Endometrial microvascular endothelial cells (primary cell): ENCODE results near the gene MLLT10. TPM values are rescaled to one million over a fixed set of nuclear protein-coding genes. Genes with fewer than 3 reads are reported as not detected.

Experiments
- in situ Hi-C: cut with HindIII; loops from 2 replicates; pipeline ENCODE4 v1.10.0; 2017; ENCODE audit warnings: low sequenced_read_pairs, low pct_unique_long_range_greater_than_20kb; ENCODE audit errors: inconsistent ontology term
- total RNA-seq: library from RNA; depleted of rRNA; stranded (reverse); fragments of >200 nt; gene quantifications from one replicate; pipeline ENCODE4 v1.2.3, GENCODE V29; 2015; ENCODE audit errors: inconsistent ontology term

The MLLT10 gene
- 19.2 TPM for total RNA-seq

DNA sequence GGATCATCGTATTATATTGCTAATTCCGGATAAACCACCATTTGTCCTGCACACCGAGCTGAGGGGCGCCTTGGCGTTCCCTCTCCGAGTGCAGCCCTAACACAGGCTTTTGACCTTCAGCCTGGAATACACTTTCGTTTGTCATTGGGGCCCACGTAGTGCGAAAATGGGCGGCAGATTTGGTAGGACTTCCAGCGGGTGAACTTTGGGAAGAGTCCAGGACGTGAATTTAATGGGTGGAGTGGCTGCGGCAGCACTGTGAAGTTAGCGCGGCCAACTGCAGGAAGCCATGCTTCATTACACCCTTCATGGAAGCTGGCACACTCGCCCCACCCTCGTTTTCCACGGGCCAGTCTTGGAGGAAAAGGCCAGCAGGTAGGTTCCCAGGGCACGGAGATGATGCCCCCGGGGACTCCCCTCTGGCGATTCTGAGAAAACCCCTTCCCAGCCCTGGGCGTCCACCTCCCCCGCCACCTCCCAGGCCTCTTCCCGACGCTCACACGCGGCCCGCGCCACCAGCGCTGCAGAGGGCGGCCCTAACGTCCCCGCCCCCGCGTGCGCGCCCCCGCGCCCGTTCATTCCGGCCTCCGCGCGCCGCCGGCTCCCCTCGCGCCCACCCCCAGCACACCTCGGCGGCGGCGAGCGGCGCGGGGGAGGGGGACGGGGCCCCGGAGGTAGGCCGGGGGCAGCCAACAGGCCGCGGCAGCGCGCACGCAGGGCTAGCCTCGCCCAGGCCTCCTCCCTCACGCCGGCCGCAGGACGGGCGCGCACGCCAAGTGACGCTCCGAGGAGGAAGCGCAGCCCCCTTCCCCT lies at the start of gene MLLT10:
Gene MLLT10 (plus strand): TSS at position 766 of the 813 bp plus-strand sequence. CDS start 413 bp downstream, outside the sequence.
- in situ Hi-C loops: no loop called here

DNA sequence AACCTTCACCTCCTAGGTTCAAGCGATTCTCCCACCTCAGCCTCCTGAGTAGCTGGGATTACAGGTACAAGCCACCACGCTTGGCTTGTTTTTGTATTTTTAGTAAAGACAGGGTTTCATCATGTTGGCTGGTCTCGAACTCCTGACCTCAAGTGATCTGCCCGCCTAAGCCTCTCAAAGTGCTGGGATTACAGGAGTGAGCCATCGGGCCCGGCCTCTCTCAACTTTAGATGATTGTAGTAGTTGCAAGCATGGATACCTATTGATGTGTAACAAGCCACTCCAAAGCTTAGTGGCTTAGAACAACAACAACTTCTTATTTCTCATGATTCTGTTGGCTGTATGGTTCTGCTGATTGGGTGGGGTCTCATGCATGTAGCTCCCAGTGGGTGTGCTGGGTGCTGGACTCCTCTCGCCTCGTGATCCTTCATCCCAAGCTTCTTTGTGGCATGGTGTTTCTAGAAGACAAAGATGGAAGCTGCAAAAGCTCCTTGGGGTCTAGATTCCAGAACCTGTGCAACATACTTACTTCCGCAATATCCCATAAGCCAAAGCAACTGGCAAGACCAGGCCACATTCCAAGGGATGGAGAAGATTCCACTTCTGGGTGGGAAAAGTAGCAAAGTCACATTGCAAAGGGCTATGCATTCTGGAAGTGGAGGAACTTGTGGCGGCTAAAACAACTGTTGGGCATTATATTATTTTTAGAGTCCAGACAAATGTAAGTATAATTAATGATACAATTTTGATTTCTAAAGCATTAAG lies 46.4 kb upstream of the MLLT10 start:
- in situ Hi-C loops: no loop called here

DNA sequence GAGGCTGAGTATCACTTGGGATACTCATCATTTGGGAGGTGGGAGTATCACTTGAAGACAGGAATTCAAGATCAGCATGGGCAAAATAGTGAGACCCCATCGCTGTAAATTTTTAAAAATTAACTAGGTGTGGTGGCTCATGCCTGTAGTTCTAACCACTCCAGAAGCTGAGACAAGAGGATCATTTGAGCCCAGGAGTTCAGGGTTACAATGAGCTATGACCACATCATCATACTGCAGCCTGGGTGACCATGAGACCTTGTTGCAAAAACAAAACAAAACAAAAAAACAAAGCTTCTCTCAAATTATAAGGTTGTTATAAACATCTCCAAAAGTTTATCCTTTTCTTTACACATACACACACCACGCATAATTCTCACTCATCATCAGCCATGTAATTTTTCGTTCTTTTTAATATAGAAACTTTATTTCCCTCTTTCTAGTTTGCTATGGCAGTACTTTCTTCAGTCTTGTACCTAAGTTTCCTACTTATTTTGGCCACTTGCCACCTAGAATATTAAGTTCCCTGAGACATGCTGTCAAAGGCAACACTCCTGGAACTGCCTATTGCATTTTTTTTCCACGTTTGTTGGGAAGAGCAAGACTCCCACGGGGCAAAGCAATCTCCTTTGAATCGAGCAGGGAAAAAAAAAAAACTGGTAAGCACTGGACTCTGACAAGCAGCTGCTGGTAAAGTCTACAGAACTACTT lies 45.6 kb upstream of the MLLT10 start:
- in situ Hi-C loops: no loop called here

DNA sequence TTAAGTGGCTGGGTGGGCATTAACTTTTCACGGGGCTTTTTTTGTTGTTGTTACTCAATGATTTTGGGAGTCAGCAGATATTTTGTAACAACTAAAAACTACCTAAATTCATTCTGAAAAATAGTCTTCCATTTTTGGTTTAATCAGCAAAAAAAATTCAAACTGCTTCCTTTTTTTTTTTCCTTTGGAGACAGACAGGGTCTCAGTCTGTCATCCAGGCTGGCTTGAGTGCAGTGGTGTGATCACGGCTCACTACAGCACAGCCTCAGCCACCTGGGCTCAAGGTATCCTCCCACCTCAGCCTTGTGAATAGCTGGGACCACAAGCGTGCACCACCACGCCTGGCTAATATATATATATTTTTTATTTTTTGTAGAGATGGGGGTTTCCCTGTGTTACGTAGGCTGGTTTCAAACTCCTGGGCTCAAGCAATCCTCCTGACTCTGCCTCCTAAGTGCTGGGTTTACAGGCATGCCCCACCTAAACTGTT lies 45.0 kb upstream of the MLLT10 start:
- in situ Hi-C loops: no loop called here

DNA sequence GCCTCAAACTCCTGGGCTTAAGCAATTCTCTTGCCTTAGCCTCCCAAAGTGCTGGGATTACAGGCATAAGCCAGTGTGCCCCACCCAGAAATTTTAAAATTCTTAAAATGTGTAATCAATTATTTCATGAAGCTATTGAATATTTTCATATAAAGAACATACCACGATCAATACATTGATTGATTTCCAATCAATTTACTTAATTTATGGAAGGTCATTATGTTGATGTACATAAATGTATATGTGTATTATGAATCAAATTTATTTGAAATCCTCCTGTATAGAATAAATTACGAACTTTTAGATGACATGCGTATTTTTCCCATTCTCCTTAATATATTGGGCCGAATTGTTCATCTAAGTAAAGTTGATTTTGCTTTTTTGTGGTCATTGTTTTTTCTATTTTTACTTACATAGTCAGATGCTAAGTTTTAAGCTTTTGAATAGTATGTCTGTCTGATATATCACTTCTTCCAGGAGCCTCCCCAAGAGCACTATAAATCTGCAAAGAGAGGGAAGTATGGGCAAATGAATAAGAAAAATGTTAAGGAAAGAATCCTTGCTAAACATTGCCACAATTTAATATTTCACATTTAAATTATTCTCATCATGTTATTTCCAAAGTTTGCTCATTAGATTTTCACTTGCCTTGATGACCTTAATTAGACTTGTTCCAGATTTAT lies 43.9 kb upstream of the MLLT10 start:
- in situ Hi-C loops: no loop called here

DNA sequence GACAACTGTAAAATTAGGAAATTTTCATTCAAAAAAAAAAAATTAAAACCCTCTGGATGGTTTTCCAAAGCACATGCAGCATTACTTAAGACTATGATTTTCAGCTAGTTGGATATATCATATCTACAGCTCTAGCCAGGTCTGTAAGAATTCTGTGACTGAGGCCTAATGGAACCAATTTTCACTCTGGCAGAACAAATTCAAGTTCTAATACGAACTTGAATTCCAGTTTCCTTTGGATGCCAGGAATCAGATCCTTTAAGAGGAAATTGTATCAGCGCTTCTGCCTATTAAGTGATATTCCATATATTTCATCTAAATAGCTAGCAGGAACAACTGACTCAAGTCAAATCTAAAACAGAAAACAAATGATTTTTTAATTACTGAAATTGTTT lies 43.3 kb upstream of the MLLT10 start:
- in situ Hi-C loops: no loop called here

DNA sequence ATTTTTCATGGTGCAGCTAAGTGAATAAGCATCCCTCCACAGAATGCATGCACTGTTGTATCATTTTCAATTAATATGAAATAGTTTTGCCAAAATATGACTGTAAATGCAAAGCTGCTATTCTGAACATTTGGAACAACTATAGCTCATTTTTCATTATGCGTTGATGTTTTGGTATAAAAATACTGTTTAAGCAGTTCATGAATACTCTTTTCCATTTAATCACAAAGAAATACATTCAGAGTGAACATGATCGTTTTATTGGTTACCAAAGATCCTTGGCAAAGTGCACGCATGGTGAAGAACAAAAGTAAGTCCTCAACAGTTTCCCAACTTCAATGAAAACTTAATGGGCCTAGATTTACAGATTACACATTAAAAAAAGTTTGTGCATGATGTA lies 41.6 kb upstream of the MLLT10 start:
- in situ Hi-C loops: no loop called here

DNA sequence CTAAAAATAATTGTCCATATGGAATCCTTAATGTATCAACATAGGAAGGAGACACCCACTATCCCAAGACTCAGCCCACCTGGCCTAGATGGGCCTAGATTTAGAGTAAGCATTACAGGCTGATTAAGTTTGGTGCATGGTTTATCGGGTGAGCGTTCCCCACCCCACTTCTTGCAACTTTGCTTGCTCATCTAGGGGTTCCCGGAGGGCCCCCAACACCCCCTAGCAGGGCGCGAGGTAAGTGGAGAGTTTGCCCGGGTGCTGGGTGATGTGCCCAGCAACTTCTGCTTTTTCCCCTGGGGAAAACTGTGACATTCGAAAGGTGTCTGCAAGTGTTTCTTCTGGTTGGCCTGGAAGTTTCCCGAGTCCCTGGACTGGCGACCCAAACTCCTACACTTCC lies 40.2 kb upstream of the MLLT10 start:
- in situ Hi-C loops: no loop called here

DNA sequence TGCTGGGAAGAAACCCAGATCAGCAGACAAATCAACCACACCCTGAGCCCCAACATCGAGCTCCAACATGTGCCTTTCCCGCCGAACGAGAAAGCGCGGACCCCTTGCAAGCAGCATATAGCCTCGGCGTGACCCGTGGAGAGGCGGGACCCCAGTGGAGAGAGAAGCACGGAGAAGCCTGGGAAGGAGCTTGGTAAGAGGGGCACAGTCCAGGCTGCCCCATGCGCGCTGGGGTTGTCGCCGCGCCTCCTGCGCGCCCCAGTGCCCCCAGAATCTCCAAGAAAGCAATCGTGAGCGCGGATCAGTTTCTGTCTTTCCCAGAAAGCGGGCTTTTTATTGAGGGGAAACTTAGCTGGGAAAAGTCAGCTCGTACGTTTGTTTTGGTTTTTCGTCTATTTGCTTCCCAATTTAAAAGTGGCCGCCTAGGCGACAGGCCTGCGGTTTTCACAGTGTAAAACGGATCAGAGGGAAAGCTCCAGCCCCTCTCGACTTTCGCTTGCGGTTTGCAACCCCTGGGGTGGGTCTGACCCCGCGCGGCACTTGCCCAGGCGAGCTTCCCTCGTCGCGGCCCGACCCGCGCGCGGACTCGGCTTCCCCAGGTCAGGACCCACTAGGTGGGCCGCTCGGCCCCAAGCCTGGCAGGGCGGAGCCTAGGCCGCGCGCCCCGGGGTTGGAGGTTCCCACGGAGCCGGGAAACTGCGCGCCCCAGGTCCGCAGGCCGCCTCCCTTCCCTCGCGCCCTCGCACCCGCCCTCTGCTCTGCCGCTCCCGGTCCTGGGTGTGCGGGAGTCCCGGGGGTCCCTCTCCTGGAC lies 39.6 kb upstream of the MLLT10 start:
- in situ Hi-C loops: no loop called here

DNA sequence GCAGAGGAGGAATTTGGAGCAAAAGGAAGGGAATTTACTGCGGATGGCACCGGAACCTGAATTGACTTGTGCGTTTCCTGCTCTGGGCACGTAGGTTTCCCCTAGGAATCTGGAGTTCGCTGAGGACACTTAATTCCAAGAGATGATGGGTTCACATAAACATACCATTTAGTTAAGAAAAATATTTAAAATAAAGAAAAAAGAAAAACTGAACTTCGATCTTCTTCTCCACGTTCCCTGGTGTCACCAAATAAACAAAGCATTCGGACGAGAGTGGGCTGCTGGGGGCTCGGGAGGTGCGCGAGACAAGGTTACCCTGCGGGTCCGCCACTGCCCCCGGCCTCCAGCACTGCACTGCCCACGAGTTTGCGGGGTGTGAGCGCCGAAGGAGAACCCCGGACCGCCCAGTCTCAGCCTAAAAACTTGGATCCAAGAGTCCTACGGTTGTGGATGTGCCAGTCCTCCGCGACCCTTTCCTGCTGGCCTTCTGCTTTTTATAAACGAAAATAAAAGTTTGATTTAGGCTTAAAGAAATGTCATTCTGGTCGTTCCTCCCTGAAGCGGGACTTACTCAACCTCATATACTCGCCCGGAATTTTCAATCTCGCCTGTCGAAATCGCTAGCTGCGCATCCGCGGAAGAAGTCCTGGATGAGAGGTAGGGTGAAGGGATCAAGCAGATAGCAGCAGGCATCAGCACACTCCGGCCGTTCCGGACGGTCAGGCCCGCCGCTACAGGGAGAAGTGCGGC lies 38.9 kb upstream of the MLLT10 start:
- in situ Hi-C loops: no loop called here

DNA sequence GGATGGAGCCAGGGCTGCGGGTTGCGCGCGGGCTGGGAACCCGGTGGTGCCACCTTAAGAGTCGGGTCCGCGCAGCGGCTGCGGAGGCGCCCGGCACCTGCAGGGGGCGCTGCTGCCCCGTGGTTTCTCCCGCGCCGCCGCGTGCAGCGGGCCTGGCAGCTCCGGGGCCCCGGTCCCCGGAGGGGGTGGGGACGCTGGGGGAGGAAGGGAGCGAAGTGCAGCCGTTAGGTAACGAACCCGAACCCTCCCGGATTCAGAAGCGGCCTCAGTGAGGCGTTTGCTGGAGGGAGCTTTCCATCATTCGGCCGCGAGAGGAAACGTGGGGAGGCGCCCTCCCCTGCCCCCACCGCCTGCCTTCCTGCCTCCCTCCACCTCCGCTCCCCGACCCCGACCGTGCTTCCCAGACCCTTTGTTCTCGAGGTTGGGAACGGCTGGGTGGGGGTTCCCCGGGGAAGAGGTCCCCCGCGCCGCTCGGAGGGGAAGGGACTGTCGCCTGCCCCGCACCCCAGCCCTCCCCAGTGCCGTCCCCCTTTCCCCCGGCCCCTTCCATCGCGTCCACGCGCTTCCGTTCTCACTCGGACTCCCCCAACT lies 38.2 kb upstream of the MLLT10 start:
- in situ Hi-C loops: no loop called here

DNA sequence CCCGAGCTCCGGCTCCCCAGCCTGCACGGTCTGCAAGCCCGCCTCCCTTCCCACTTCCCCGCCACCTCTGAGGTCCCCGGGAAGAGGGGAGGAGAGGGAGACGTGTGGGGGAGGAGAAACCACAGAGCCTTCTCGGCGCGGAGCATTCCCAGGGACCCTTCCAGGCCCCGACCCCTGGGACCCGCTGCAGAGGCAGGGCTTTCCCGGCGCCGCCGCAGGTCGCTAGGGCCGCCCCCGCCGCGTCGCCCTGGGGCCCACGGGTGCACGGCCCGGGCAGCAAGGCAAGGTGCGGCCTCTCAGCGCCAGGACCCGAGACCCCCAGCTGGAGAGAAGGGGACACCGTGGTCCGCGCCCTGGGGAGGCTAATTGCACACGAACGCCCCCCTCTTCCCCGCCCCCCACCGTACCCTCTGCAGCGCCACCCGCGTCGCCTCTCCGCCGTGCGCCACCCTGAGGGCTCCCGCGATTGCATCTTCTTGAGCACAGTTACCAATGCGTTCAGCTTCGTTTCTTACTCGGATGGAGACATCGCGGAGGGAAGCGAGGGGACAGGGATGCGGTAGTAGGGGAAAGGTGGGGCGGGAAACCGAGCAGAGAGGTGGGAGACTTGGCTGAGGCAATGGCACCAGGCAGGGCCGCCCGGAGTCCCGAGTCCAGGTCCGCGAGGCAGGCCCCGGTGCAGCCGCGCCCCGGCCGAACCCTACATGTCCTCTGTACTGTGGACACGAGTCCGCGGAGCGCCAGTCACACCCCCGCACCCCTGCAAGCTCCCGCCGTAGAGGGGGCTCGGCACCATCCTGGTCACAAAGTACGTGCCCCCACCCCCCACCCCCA lies 37.5 kb upstream of the MLLT10 start:
- in situ Hi-C loops: no loop called here

DNA sequence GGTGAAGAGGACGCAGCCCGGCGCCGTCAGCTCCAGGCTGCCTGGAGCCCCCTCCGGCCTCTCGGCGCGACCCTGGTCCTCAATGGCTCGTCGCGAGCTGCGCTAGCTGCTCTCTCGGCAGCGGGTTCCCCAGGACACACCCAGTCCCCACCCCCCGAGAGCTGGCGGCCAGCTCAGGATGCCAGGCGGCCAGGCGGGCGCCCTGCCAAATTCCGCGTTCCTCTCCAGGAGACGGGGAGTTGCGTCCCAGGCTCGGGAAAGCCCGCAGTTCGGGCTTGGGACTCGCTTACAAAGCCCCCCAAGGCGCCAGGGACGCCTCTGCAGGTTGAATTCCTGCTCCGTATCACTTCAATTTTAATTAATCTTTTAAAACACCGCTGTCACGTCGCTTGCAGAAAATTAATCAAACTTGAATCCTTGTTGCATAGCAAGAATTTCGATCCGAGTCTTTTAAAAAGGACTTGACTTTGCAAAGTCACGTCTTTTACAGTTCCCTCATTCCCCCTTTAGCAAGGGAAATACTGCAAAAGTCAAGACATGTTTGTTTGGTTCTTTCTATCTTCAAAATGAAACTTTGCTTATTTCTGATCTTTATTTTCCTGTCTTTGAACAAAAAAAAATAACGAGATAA lies 36.7 kb upstream of the MLLT10 start:
- in situ Hi-C loops: no loop called here

DNA sequence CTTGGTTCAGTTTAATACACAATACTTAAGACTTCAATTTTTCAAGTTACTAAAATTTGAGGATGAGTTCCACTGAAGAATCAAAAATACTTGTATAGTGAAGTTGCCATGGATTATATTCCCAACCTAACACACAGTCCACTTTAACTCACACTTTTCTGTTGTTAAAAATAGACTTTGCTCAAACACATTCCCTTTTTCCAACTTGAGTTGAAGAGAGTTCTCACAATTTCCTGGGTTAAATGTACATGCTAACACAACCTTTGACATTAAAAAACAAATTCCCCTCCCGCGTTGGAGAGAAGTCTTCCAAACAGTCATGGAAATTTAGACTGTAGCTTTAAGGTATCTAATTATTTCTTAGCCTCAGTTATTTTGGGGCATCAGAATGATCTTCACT lies 35.7 kb upstream of the MLLT10 start:
- in situ Hi-C loops: no loop called here

DNA sequence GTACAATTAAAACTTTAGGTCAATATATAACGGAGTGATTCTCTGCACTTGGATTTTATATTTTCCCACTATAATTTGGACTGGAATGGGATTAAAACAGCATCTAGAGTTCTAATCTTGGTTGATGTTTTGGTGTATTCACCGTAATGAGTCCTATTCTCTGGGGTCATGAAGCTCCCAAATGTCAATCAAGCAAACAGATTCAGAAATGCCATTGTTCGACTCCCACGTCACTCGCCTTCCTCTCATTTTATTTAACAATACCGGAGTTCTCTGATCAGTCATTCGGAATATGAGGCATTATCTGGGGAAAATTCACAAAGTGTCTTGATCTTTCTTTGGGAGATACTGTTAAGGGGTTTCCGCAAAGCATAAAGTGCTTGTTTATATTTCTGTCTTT lies 35.0 kb upstream of the MLLT10 start:
- in situ Hi-C loops: no loop called here
